CD14-positive monocyte (primary cell): ENCODE data around the gene MARCHF3. TPM values are rescaled to one million over a fixed set of nuclear protein-coding genes. Genes with fewer than 3 reads are reported as not detected.
"Not testable (repeated sequence)": the region's sequence is repeated elsewhere in the genome, so short reads cannot be mapped to it uniquely, and the experiment has no call there.

ENCODE experiments used
- DNase-seq, 3 donors: peaks; one replicate each; pipeline ENCODE4 v3.0.0-alpha.2; 2011 to 2022
- H2AFZ ChIP-seq: 2 replicates; pipeline ENCODE4 v1.6.0; 2012; ENCODE audit warnings: mild to moderate bottlenecking, low read depth, low read length, inconsistent platforms; ENCODE audit not compliant: insufficient read depth, poor library complexity, severe bottlenecking
- H3K27ac ChIP-seq, 2 donors: 1 replicate in 1 of 2; 2 replicates in 1 of 2; pipeline ENCODE4 v1.5.1; 2012 to 2013; ENCODE audit warnings: low read length in 2 of 2, control low read depth in 1 of 2, inconsistent platforms in 1 of 2, low read depth in 1 of 2, mild to moderate bottlenecking in 1 of 2
- H3K27me3 ChIP-seq, 2 donors: one replicate each; pipeline versions ENCODE4 v1.6.0 to v1.6.1; 2011 to 2013; ENCODE audit warnings: low read length in 2 of 2; ENCODE audit not compliant: control insufficient read depth in 2 of 2, insufficient read depth in 2 of 2
- H3K36me3 ChIP-seq, 2 donors: replicated peaks in 1 of 2; 1 replicate in 1 of 2; 2 replicates in 1 of 2; pipeline versions ENCODE4 v1.5.1 to v1.6.1; 2012 to 2013; ENCODE audit warnings: low read length in 2 of 2, control low read depth in 1 of 2, inconsistent platforms in 1 of 2, mild to moderate bottlenecking in 1 of 2; ENCODE audit not compliant: insufficient read depth in 2 of 2, control insufficient read depth in 1 of 2
- H3K4me1 ChIP-seq, 2 donors: 1 replicate in 1 of 2; 2 replicates in 1 of 2; pipeline versions ENCODE4 v1.5.1 to v1.6.1; 2012 to 2013; ENCODE audit warnings: low read length in 2 of 2, control low read depth in 1 of 2, inconsistent platforms in 1 of 2, mild to moderate bottlenecking in 1 of 2, moderate library complexity in 1 of 2; ENCODE audit not compliant: insufficient read depth in 2 of 2, control insufficient read depth in 1 of 2
- H3K4me2 ChIP-seq: replicated peaks from 2 replicates; pipeline ENCODE3; 2012; ENCODE audit warnings: low read length, moderate library complexity, mild to moderate bottlenecking; ENCODE audit not compliant: poor library complexity, severe bottlenecking; ENCODE audit errors: extremely low read depth
- H3K4me3 ChIP-seq, 3 experiments: fragments of 200-600 bp in 1 of 3; sonication (generic) in 1 of 3; replicated peaks in 1 of 3; 1 replicate in 2 of 3; 2 replicates in 1 of 3; pipeline ENCODE4 v1.5.1; 2011 to 2013; ENCODE audit warnings: low read length in 3 of 3, mild to moderate bottlenecking in 3 of 3, control low read depth in 2 of 3, low read depth in 2 of 3, inconsistent platforms in 1 of 3, moderate library complexity in 1 of 3
- H3K79me2 ChIP-seq: 2 replicates; pipeline ENCODE4 v1.6.0; 2012; ENCODE audit warnings: mild to moderate bottlenecking, control low read depth, inconsistent platforms, low read length, moderate library complexity; ENCODE audit not compliant: insufficient read depth
- H3K9ac ChIP-seq: 2 replicates; pipeline ENCODE4 v1.6.0; 2017; ENCODE audit warnings: low read length, mild to moderate bottlenecking; ENCODE audit not compliant: insufficient read depth, poor library complexity, severe bottlenecking
- H3K9me3 ChIP-seq, 2 donors: replicated peaks in 1 of 2; 1 replicate in 1 of 2; 2 replicates in 1 of 2; pipeline versions ENCODE4 v1.5.1 to v1.6.1; 2012 to 2013; ENCODE audit warnings: low read length in 2 of 2, control low read depth in 1 of 2; ENCODE audit not compliant: control insufficient read depth in 1 of 2, insufficient read depth in 1 of 2
- H4K20me1 ChIP-seq: 2 replicates; pipeline ENCODE4 v1.6.0; 2012; ENCODE audit warnings: mild to moderate bottlenecking, low read length, control low read depth, moderate library complexity; ENCODE audit not compliant: insufficient read depth
- H3K27ac Mint-ChIP-seq, 7 donors: one replicate each; pipeline ENCODE4 v1.8.0; 2020; ENCODE audit warnings: mild to moderate bottlenecking in 7 of 7, mixed read lengths in 7 of 7, moderate library complexity in 6 of 7, inconsistent platforms in 2 of 7
- H3K27me3 Mint-ChIP-seq, 3 donors: one replicate each; pipeline ENCODE4 v1.8.0; 2021 to 2022; ENCODE audit warnings: low read depth in 3 of 3, mild to moderate bottlenecking in 3 of 3, mixed read lengths in 3 of 3, moderate library complexity in 3 of 3, inconsistent platforms in 1 of 3
- H3K36me3 Mint-ChIP-seq, 2 donors: one replicate each; pipeline ENCODE4 v1.8.0; 2020; ENCODE audit warnings: mixed read lengths in 2 of 2, inconsistent platforms in 1 of 2, mild to moderate bottlenecking in 1 of 2
- H3K4me1 Mint-ChIP-seq: one replicate; pipeline ENCODE4 v1.8.0; 2020; ENCODE audit warnings: mild to moderate bottlenecking, mixed read lengths
- H3K4me3 Mint-ChIP-seq, 2 donors: one replicate each; pipeline ENCODE4 v1.8.0; 2020; ENCODE audit warnings: mild to moderate bottlenecking in 2 of 2, mixed read lengths in 2 of 2, moderate library complexity in 1 of 2
- H3K9me3 Mint-ChIP-seq, 7 donors: one replicate each; pipeline ENCODE4 v1.8.0; 2020 to 2022; ENCODE audit warnings: mixed read lengths in 7 of 7, mild to moderate bottlenecking in 6 of 7, moderate library complexity in 6 of 7, inconsistent platforms in 2 of 7
- WGBS: methylation state at CpG from one replicate; pipeline ENCODE4 v1.1.5; 2013; ENCODE audit warnings: missing lambda C conversion rate; ENCODE audit not compliant: insufficient coverage; 5-methylcytosine and 5-hydroxymethylcytosine counted together
- intact Hi-C, 2 donors: fragments of 100-400 bp; cut with micrococcal nuclease; formaldehyde crosslinking; loops; one replicate each; pipeline versions ENCODE4 v1.15.0 to v1.15.1; 2023
- polyA plus RNA-seq, 3 donors: library from polyadenylated mRNA; depleted of rRNA in 1 of 3; unstranded in 2 of 3; stranded (reverse) in 1 of 3; fragments of 300-500 nt in 2 of 3; fragments of >200 nt in 1 of 3; fragmentation: Illumina TruSeq in 2 of 3; gene quantifications; 1 replicate in 2 of 3; 2 replicates in 1 of 3; pipeline ENCODE4 v1.2.3, GENCODE V29; 2012 to 2021
- TF ChIP-seq, protein P1 (sequence below): fragments of 200-600 bp; IDR thresholded peaks from one replicate; pipeline ENCODE4 v1.8.0; 2022; ENCODE audit warnings: antibody characterized with exemption, mild to moderate bottlenecking

Gene MARCHF3
- polyA plus RNA-seq, 3 donors: 0.88 to 1.6 (median 0.96) TPM

- DNase-seq, H3K27ac ChIP-seq, H3K27ac Mint-ChIP-seq, H3K79me2 ChIP-seq, H4K20me1 ChIP-seq, H2AFZ ChIP-seq, H3K4me1 ChIP-seq, H3K4me1 Mint-ChIP-seq, H3K4me3 ChIP-seq, H3K36me3 ChIP-seq, H3K27me3 Mint-ChIP-seq, intact Hi-C loops, H3K4me3 Mint-ChIP-seq, H3K9ac ChIP-seq, H3K27me3 ChIP-seq, H3K4me2 ChIP-seq, H3K9me3 ChIP-seq: not testable (repeated sequence)
- peaks cover 4 to 16% (median 8%) of the 10 kb centered on the region in 7 donors for H3K9me3 Mint-ChIP-seq
- WGBS: no CpG with 5 or more reads among the region's 2 CpGs
- H3K36me3 Mint-ChIP-seq: peaks cover 2 to 11% of the 10 kb centered on the region in 2 donors
Observed at GRCh38 chr5:126890414-126890813, 139.9 kb downstream of the MARCHF3 start.

DNA sequence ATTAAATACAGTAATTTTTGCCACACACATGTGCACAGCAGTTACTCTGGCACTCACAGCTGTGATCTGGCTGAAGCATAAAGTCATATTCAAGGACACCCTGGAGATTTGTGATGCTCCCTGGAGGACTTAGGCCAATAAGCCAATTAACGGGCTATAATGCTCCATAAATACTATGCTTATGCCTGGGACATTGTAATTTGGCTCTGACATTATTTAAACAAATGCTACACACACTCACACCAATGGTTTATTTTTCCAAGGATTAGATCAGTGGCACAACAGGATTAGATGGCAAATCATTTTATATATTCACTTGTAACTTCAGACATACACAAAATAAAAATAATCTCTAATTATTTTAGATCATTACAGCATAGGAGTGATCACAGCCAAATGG lies 142.2 kb downstream of the MARCHF3 start:
- Mint-ChIP-seq H3K27me3 (no peaks in the 10 kb centered on the region), H3K36me3 (peaks cover 10 to 13% of the 10 kb centered on the region in 2 donors), H3K4me3 (no peak overlapping the region), H3K9me3 (peaks cover 0 to 4% (median 0%) of the 10 kb centered on the region in 7 donors), H3K4me1 (no peaks in the 10 kb centered on the region), H3K27ac (no peak overlapping the region)
- no peaks in the 10 kb centered on the region for H4K20me1 ChIP-seq
- no CpG with 5 or more reads among the region's 1 CpG for WGBS
- TF ChIP-seq, protein P1, sequence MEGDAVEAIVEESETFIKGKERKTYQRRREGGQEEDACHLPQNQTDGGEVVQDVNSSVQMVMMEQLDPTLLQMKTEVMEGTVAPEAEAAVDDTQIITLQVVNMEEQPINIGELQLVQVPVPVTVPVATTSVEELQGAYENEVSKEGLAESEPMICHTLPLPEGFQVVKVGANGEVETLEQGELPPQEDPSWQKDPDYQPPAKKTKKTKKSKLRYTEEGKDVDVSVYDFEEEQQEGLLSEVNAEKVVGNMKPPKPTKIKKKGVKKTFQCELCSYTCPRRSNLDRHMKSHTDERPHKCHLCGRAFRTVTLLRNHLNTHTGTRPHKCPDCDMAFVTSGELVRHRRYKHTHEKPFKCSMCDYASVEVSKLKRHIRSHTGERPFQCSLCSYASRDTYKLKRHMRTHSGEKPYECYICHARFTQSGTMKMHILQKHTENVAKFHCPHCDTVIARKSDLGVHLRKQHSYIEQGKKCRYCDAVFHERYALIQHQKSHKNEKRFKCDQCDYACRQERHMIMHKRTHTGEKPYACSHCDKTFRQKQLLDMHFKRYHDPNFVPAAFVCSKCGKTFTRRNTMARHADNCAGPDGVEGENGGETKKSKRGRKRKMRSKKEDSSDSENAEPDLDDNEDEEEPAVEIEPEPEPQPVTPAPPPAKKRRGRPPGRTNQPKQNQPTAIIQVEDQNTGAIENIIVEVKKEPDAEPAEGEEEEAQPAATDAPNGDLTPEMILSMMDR: no peak
- no peak overlapping the region for H3K4me3 ChIP-seq
- H3K27ac ChIP-seq: no peak overlapping the region
- H3K36me3 ChIP-seq: no peaks in the 10 kb centered on the region
- no peaks in the 10 kb centered on the region for H3K27me3 ChIP-seq
- H3K4me2 ChIP-seq: no peak overlapping the region
- H3K4me1 ChIP-seq: no peaks in the 10 kb centered on the region
- no peaks in the 10 kb centered on the region for H3K79me2 ChIP-seq
- intact Hi-C loops: no loop called here
- DNase-seq: no peak
- no peak overlapping the region for H2AFZ ChIP-seq
- H3K9me3 ChIP-seq: no peaks in the 10 kb centered on the region
- no peak overlapping the region for H3K9ac ChIP-seq
